HepG2 (cell line): ENCODE measurements around the gene ERP44. TPM values are rescaled to one million over a fixed set of nuclear protein-coding genes. Genes with fewer than 3 reads are reported as not detected.

Experiments
- JUNB ChIP-seq: sonication (generic); formaldehyde crosslinking; IDR thresholded peaks from 2 replicates; pipeline ENCODE4 v1.8.0; 2022; ENCODE audit warnings: missing genetic modification reagents, mild to moderate bottlenecking, borderline replicate concordance
- MAFF ChIP-seq: IDR thresholded peaks from 2 replicates; pipeline ENCODE4 v1.6.1; 2011; ENCODE audit warnings: low read depth, low read length, improper control_type of control experiment
- RARG ChIP-seq: sonication (generic); formaldehyde crosslinking; IDR thresholded peaks from 2 replicates; pipeline ENCODE4 v1.4.0; 2020; ENCODE audit warnings: low read depth, mild to moderate bottlenecking, missing genetic modification reagents
- SMC3 ChIP-seq: IDR thresholded peaks from 2 replicates; pipeline ENCODE4 v1.6.1; 2011; ENCODE audit warnings: low read length, improper control_type of control experiment
- SMYD3 ChIP-seq: sonication (generic); formaldehyde crosslinking; IDR thresholded peaks from 2 replicates; pipeline ENCODE4 v1.8.1; 2023; ENCODE audit warnings: mild to moderate bottlenecking, missing genetic modification reagents
- ZNF557 ChIP-seq: sonication (generic); formaldehyde crosslinking; IDR thresholded peaks from 2 replicates; pipeline ENCODE4 v1.4.0; 2020; ENCODE audit warnings: missing genetic modification reagents
- polyA plus RNA-seq, 8 experiments: library from polyadenylated mRNA; depleted of rRNA in 3 of 8; stranded (reverse) in 7 of 8; unstranded in 1 of 8; fragments of >200 nt; fragmentation: Illumina TruSeq in 4 of 8; extraction: Trizol in 4 of 8; gene quantifications; 2 replicates each; pipeline versions ENCODE4 v1.2.1 to v1.2.3, GENCODE V29; 2011 to 2016; ENCODE audit warnings: low read depth in 4 of 8, missing spikeins in 1 of 8, mixed read lengths in 1 of 8; ENCODE audit not compliant: insufficient read depth in 1 of 8
- total RNA-seq, 5 experiments: library from RNA; depleted of rRNA; stranded (reverse); fragments of >200 nt; fragmentation: Illumina TruSeq; extraction: Trizol; gene quantifications; 2 replicates each; pipeline ENCODE4 v1.2.3, GENCODE V29; 2016; ENCODE audit warnings: low read depth in 1 of 5
- TF ChIP-seq, protein P1 (sequence below): sonication (generic); formaldehyde crosslinking; conservative IDR thresholded peaks from 2 replicates; pipeline ENCODE4 v1.4.0; 2020; ENCODE audit warnings: mild to moderate bottlenecking, missing genetic modification reagents, moderate library complexity
- TF ChIP-seq, protein P2 (sequence below): sonication (generic); formaldehyde crosslinking; IDR thresholded peaks from 2 replicates; pipeline ENCODE4 v1.4.0; 2020; ENCODE audit warnings: missing genetic modification reagents
- TF ChIP-seq, protein P3 (sequence below): sonication (generic); formaldehyde crosslinking; IDR thresholded peaks from 2 replicates; pipeline ENCODE4 v1.5.0; 2020; ENCODE audit warnings: mild to moderate bottlenecking, missing genetic modification reagents, moderate library complexity

The ERP44 gene
- total and polyA plus RNA-seq, 2 of the 13 experiments (the other 11 are each of a cell fraction or from before 2014, with no cell fraction given) = 8.9 to 13.8 TPM

DNA sequence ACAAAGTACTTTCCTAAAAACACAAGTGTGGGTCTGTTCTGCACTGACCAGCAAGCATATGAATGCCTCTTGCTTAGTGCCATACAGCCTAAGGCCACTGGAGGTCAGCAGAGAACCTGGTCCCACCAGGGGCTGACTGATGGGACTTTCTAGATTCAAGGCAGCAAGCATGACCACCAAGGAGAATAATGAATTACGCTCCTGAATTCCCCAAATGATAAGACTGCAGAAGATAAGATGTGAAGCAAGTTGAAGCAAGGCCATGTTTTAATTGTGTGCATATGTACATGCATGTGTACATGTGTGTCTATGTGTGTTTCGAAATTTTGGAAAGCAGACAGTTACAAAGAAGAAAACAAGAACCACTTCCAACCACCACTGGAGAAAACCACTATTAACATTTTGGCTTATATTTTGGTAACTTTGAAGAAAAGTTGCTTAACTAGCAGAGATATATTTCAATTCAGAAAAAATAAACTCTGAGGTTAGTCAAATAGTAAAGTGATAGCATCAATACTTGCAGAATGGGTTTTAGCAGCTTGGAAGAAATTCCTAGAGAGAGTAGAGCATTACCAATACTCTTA is 70.5 kb downstream of the ERP44 start (continued):
- TF ChIP-seq, protein P1, sequence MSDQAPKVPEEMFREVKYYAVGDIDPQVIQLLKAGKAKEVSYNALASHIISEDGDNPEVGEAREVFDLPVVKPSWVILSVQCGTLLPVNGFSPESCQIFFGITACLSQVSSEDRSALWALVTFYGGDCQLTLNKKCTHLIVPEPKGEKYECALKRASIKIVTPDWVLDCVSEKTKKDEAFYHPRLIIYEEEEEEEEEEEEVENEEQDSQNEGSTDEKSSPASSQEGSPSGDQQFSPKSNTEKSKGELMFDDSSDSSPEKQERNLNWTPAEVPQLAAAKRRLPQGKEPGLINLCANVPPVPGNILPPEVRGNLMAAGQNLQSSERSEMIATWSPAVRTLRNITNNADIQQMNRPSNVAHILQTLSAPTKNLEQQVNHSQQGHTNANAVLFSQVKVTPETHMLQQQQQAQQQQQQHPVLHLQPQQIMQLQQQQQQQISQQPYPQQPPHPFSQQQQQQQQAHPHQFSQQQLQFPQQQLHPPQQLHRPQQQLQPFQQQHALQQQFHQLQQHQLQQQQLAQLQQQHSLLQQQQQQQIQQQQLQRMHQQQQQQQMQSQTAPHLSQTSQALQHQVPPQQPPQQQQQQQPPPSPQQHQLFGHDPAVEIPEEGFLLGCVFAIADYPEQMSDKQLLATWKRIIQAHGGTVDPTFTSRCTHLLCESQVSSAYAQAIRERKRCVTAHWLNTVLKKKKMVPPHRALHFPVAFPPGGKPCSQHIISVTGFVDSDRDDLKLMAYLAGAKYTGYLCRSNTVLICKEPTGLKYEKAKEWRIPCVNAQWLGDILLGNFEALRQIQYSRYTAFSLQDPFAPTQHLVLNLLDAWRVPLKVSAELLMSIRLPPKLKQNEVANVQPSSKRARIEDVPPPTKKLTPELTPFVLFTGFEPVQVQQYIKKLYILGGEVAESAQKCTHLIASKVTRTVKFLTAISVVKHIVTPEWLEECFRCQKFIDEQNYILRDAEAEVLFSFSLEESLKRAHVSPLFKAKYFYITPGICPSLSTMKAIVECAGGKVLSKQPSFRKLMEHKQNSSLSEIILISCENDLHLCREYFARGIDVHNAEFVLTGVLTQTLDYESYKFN (CRISPR knock-in tag) = no peak
- 0 out of 2 replicates have a peak, but pooled peaks have one; percentile 21 for TF ChIP-seq ZNF557 (CRISPR knock-in tag)
- TF ChIP-seq MAFF = no peak
- TF ChIP-seq, protein P2, sequence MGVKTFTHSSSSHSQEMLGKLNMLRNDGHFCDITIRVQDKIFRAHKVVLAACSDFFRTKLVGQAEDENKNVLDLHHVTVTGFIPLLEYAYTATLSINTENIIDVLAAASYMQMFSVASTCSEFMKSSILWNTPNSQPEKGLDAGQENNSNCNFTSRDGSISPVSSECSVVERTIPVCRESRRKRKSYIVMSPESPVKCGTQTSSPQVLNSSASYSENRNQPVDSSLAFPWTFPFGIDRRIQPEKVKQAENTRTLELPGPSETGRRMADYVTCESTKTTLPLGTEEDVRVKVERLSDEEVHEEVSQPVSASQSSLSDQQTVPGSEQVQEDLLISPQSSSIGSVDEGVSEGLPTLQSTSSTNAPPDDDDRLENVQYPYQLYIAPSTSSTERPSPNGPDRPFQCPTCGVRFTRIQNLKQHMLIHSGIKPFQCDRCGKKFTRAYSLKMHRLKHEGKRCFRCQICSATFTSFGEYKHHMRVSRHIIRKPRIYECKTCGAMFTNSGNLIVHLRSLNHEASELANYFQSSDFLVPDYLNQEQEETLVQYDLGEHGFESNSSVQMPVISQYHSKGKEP (CRISPR knock-in tag) = no peak
- peak; percentile 89 for TF ChIP-seq SMC3
- no peak for TF ChIP-seq SMYD3 (CRISPR knock-in tag)
- no peak for TF ChIP-seq RARG (CRISPR knock-in tag)
- TF ChIP-seq, protein P3, sequence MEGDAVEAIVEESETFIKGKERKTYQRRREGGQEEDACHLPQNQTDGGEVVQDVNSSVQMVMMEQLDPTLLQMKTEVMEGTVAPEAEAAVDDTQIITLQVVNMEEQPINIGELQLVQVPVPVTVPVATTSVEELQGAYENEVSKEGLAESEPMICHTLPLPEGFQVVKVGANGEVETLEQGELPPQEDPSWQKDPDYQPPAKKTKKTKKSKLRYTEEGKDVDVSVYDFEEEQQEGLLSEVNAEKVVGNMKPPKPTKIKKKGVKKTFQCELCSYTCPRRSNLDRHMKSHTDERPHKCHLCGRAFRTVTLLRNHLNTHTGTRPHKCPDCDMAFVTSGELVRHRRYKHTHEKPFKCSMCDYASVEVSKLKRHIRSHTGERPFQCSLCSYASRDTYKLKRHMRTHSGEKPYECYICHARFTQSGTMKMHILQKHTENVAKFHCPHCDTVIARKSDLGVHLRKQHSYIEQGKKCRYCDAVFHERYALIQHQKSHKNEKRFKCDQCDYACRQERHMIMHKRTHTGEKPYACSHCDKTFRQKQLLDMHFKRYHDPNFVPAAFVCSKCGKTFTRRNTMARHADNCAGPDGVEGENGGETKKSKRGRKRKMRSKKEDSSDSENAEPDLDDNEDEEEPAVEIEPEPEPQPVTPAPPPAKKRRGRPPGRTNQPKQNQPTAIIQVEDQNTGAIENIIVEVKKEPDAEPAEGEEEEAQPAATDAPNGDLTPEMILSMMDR (CRISPR knock-in tag) = peak; percentile 90
- TF ChIP-seq JUNB (CRISPR knock-in tag) = no peak
- TF ChIP-seq, all 625 proteins: peak for 11
